ENCODE data around the gene ZNG1A.
A peak's percentile ranks its signal among the peaks of the same experiment; 100 is the strongest.
"Not testable (repeated sequence)": the region's sequence is repeated elsewhere in the genome, so short reads cannot be mapped to it uniquely, and the experiment has no call there.

ZNG1A gene

GRCh38 chr9:178140-178825 is 573 bp downstream of the ZNG1A start:
- peak overlapping the region; percentile 51 for H3K4me3 ChIP-seq (ENCODE audit: low read depth, low read length)
- H3K27me3 ChIP-seq (ENCODE audit: control insufficient read depth, insufficient read depth, low read length); H3K36me3 ChIP-seq (ENCODE audit: control insufficient read depth, insufficient read depth, low read length); H3K27ac ChIP-seq (ENCODE audit: low read depth, low read length); H3K9ac ChIP-seq (ENCODE audit: low read depth, low read length); H3K4me1 ChIP-seq (ENCODE audit: control insufficient read depth, insufficient read depth, low read length); H3K9me3 ChIP-seq (ENCODE audit: control insufficient read depth, insufficient read depth, low read length): not testable (repeated sequence)

DNA sequence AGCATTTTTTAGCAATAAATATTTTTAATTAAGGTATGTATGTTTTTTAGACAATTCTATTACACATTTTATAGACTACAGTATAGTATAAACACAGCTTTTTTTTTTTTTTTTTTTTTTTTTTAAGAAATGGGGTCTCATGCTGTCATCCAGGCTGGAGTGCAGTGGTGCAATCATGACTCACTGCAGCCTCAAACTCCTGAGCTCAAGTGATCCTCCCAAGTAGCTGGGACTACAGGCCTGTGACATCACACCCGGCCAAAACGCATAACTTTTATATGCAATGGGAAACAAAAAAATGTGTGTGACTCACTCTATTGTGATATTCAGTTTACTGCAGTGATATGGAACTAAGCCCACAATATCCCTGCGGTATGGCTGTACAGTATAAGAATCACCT is 9.1 kb downstream of the ZNG1A start:
- H3K36me3 ChIP-seq (ENCODE audit: control insufficient read depth, insufficient read depth, low read length); H3K27me3 ChIP-seq (ENCODE audit: control insufficient read depth, insufficient read depth, low read length); H3K9ac ChIP-seq (ENCODE audit: low read depth, low read length); H3K4me3 ChIP-seq (ENCODE audit: low read depth, low read length); H3K4me1 ChIP-seq (ENCODE audit: control insufficient read depth, insufficient read depth, low read length); H3K27ac ChIP-seq (ENCODE audit: low read depth, low read length); H3K9me3 ChIP-seq (ENCODE audit: control insufficient read depth, insufficient read depth, low read length): not testable (repeated sequence)

GRCh38 chr9:159871-160270 is 19.0 kb downstream of the ZNG1A start:
- not testable (repeated sequence) for H3K36me3 ChIP-seq (ENCODE audit: control insufficient read depth, insufficient read depth, low read length); H3K9me3 ChIP-seq (ENCODE audit: control insufficient read depth, insufficient read depth, low read length); H3K4me3 ChIP-seq (ENCODE audit: low read depth, low read length); H3K27me3 ChIP-seq (ENCODE audit: control insufficient read depth, insufficient read depth, low read length); H3K9ac ChIP-seq (ENCODE audit: low read depth, low read length); H3K27ac ChIP-seq (ENCODE audit: low read depth, low read length); H3K4me1 ChIP-seq (ENCODE audit: control insufficient read depth, insufficient read depth, low read length)

DNA sequence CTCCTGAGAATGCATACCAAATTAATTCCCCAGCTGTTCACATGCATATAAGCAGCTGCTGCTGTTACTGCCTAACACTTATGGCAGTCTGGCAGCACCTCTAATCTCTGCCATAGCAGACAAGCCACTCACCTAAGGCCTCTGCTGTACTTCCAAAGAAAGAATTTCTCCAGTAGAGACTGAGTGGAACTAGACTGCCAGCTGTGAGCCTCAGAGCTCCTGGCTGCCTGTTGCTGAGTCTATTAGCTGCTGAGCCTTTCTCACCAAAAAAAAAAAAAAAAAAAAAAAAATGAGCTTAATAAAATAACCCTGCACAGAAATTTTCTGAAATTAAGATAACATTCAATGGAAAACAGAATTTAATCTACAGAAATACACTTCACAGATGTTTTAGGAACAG is 27.7 kb downstream of the ZNG1A start:
- not testable (repeated sequence) for H3K27ac ChIP-seq (ENCODE audit: low read depth, low read length); H3K4me3 ChIP-seq (ENCODE audit: low read depth, low read length); H3K36me3 ChIP-seq (ENCODE audit: control insufficient read depth, insufficient read depth, low read length); H3K9ac ChIP-seq (ENCODE audit: low read depth, low read length); H3K4me1 ChIP-seq (ENCODE audit: control insufficient read depth, insufficient read depth, low read length); H3K27me3 ChIP-seq (ENCODE audit: control insufficient read depth, insufficient read depth, low read length); H3K9me3 ChIP-seq (ENCODE audit: control insufficient read depth, insufficient read depth, low read length)

DNA sequence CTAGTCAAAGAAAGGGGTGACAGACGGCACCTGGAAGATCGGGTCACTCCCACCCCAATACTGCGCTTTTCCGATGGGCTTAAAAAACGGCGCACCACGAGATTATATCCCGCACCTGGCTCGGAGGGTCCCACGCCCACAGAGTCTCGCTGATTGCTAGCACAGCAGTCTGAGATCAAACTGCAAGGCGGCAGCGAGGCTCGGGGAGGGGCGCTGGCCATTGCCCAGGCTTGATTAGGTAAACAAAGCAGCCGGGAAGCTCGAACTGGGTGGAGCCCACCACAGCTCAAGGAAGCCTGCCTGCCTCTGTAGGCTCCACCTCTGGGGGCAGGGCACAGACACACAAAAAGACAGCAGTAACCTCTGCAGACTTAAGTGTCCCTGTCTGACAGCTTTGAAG is 39.0 kb downstream of the ZNG1A start:
- H3K36me3 ChIP-seq (ENCODE audit: control insufficient read depth, insufficient read depth, low read length); H3K9me3 ChIP-seq (ENCODE audit: control insufficient read depth, insufficient read depth, low read length); H3K27me3 ChIP-seq (ENCODE audit: control insufficient read depth, insufficient read depth, low read length); H3K27ac ChIP-seq (ENCODE audit: low read depth, low read length); H3K9ac ChIP-seq (ENCODE audit: low read depth, low read length); H3K4me3 ChIP-seq (ENCODE audit: low read depth, low read length); H3K4me1 ChIP-seq (ENCODE audit: control insufficient read depth, insufficient read depth, low read length): not testable (repeated sequence)

- H3K36me3 ChIP-seq (ENCODE audit: control insufficient read depth, insufficient read depth, low read length); H3K27ac ChIP-seq (ENCODE audit: low read depth, low read length); H3K9me3 ChIP-seq (ENCODE audit: control insufficient read depth, insufficient read depth, low read length); H3K9ac ChIP-seq (ENCODE audit: low read depth, low read length); H3K4me1 ChIP-seq (ENCODE audit: control insufficient read depth, insufficient read depth, low read length): not testable (repeated sequence)
- Histone ChIP-seq H3K27me3 (ENCODE audit: control insufficient read depth, insufficient read depth, low read length) (peaks cover 51% of the 10 kb centered on the region), H3K4me3 (ENCODE audit: low read depth, low read length) (peak within 1 kb of the TSS; percentile 41; the same call in 1 of the 2 replicates)
These were observed 60.8 kb downstream of the ZNG1A start, which contains the start of gene FOXD4 for GRCh38 chr9:117995-118467. Gene FOXD4, minus strand, starts transcription at chr9:118417. Its CDS starts 298 bp downstream, at chr9:118119.

- H3K9ac ChIP-seq (ENCODE audit: low read depth, low read length); H3K4me1 ChIP-seq (ENCODE audit: control insufficient read depth, insufficient read depth, low read length); H3K9me3 ChIP-seq (ENCODE audit: control insufficient read depth, insufficient read depth, low read length); H3K27ac ChIP-seq (ENCODE audit: low read depth, low read length); H3K36me3 ChIP-seq (ENCODE audit: control insufficient read depth, insufficient read depth, low read length): not testable (repeated sequence)
- Histone ChIP-seq H3K4me3 (ENCODE audit: low read depth, low read length) (peak overlapping the region; percentile 41; the same call in 1 of the 2 replicates), H3K27me3 (ENCODE audit: control insufficient read depth, insufficient read depth, low read length) (peaks cover 57% of the 10 kb centered on the region)
These were observed 61.5 kb downstream of the ZNG1A start for GRCh38 chr9:117144-117994.

DNA sequence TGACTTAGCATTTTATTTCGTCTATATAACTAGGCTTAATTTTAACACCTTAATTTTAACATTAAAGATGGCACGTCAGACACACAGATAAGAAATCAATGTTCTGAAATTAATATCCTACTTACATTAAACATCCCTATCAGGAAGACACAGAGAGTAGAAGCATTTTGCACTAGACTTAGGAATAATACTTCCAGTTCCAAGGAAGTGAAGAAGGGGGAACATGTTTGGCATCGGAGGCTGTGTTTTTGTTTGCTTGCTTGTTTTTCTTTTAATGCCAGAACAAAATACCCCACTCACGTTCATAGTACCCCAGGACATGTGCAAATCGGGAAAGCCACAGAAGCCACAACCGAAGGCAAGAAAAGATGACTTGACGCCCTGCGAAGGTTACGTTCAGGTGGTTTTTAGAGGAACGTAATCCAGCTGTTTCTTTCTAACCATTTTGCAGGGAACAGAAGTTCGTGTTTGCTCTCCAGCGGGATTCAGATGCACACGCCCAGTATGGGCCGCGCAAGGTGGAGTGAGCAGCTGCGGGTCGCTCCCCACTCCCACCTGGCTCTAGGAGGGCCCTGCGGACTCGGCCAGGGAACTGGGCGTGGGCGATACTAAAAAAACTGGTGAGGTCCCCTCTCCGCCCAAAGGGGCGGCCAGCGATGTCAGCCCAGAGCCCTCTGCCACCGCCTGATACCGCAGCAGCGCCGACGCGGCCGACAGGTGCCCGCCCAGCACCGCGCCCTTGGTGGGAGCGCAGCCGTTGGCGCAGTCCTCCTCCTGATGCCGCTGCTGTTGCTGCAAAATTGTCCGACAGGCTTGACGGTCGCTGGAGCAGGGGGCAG is 62.4 kb downstream of the ZNG1A start:
- not testable (repeated sequence) for H3K36me3 ChIP-seq (ENCODE audit: control insufficient read depth, insufficient read depth, low read length); H3K27ac ChIP-seq (ENCODE audit: low read depth, low read length); H3K4me3 ChIP-seq (ENCODE audit: low read depth, low read length); H3K9me3 ChIP-seq (ENCODE audit: control insufficient read depth, insufficient read depth, low read length); H3K9ac ChIP-seq (ENCODE audit: low read depth, low read length); H3K4me1 ChIP-seq (ENCODE audit: control insufficient read depth, insufficient read depth, low read length)
- H3K27me3 ChIP-seq (ENCODE audit: control insufficient read depth, insufficient read depth, low read length): peaks cover 65% of the 10 kb centered on the region

GRCh38 chr9:115118-115451 is 63.8 kb downstream of the ZNG1A start:
- not testable (repeated sequence) for H3K4me1 ChIP-seq (ENCODE audit: control insufficient read depth, insufficient read depth, low read length); H3K9me3 ChIP-seq (ENCODE audit: control insufficient read depth, insufficient read depth, low read length); H3K4me3 ChIP-seq (ENCODE audit: low read depth, low read length); H3K36me3 ChIP-seq (ENCODE audit: control insufficient read depth, insufficient read depth, low read length); H3K27ac ChIP-seq (ENCODE audit: low read depth, low read length); H3K9ac ChIP-seq (ENCODE audit: low read depth, low read length)
- H3K27me3 ChIP-seq (ENCODE audit: control insufficient read depth, insufficient read depth, low read length): peaks cover 76% of the 10 kb centered on the region

DNA sequence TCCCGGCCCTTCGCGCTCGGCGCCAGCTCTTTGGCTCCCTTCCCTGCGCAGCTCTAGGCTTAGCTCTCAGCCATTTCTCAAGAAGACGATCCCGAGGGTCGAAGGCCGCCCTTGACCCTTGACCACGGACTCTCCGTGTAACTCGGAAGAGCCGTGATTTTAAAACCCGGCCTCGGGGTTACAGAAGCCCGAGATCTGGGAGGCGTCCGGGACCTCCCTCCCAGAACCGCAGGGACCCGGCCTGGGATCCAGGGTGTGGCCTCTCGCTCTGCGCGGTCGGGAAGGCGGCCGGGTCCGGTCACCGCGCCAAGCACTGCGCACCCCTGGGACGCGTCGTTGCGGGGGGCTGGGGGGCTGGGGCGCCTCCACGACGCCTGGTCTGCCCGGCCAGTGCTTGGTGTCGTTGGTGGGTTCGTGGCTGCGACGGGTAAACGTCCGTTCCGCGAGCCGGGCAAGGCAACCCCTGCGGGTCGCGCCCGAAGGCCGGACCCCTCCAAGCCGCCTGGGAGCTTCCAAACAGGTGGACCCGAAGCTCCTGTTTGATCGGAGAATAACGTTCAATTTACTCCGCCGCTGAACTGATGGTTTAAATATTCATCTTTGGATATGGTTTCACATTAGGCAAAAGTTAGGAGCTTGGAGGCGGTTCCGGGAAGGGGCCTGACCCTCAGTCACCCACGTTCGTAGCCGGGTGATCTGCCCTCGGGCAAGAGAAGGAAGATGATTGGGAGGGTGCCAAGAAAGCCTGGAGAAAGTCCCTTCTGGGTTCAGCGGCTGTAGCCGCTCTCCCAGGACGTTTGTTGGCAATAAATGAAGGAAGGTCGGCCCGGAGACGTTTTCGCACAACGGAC is 64.4 kb downstream of the ZNG1A start:
- not testable (repeated sequence) for H3K36me3 ChIP-seq (ENCODE audit: control insufficient read depth, insufficient read depth, low read length); H3K9me3 ChIP-seq (ENCODE audit: control insufficient read depth, insufficient read depth, low read length); H3K27ac ChIP-seq (ENCODE audit: low read depth, low read length); H3K9ac ChIP-seq (ENCODE audit: low read depth, low read length); H3K4me1 ChIP-seq (ENCODE audit: control insufficient read depth, insufficient read depth, low read length)
- peak overlapping the region; percentile 50 for H3K4me3 ChIP-seq (ENCODE audit: low read depth, low read length)
- H3K27me3 ChIP-seq (ENCODE audit: control insufficient read depth, insufficient read depth, low read length): peaks cover 82% of the 10 kb centered on the region
